Lower lobe of right lung (tissue), 2 donors: ENCODE measurements around the gene BTN3A1. TPM values are rescaled to one million over a fixed set of nuclear protein-coding genes. Genes with fewer than 3 reads are reported as not detected.
A peak's percentile ranks its signal among the peaks of the same experiment; 100 is the strongest.

Experiments used
- ATAC-seq, 2 donors: fragments of 200-7000 bp; cut with Tn5 transposase; one replicate each; pipeline ENCODE4 v1.9.1; 2020 to 2022; ENCODE audit warnings: mild to moderate bottlenecking in 2 of 2, moderate library complexity in 2 of 2
- DNase-seq: peaks from one replicate; pipeline ENCODE4 v3.0.0-alpha.2; 2020
- H3K27ac ChIP-seq: fragments of 200-600 bp; one replicate; pipeline ENCODE4 v1.8.0; 2022
- H3K27me3 ChIP-seq: fragments of 200-600 bp; one replicate; pipeline ENCODE4 v1.8.0; 2022; ENCODE audit warnings: low read depth
- H3K36me3 ChIP-seq: fragments of 200-600 bp; one replicate; pipeline ENCODE4 v1.8.0; 2022; ENCODE audit warnings: mild to moderate bottlenecking
- H3K4me1 ChIP-seq: fragments of 200-600 bp; one replicate; pipeline ENCODE4 v1.8.0; 2022
- H3K4me3 ChIP-seq: fragments of 200-600 bp; one replicate; pipeline ENCODE4 v1.8.0; 2022; ENCODE audit warnings: mild to moderate bottlenecking
- H3K9me3 ChIP-seq: fragments of 200-600 bp; one replicate; pipeline ENCODE4 v1.8.0; 2022
- CTCF ChIP-seq: fragments of 200-600 bp; IDR thresholded peaks from one replicate; pipeline ENCODE4 v1.8.0; 2022; ENCODE audit warnings: antibody characterized with exemption, mild to moderate bottlenecking
- intact Hi-C: fragments of 100-400 bp; cut with DNase I; formaldehyde crosslinking; loops from one replicate; pipeline ENCODE4 v1.11.0; 2022
- total RNA-seq: library from RNA; stranded (reverse); fragmentation: NEBNext Ultra II Directional; extraction: Animal tissue kit (Norgen Biotek cat#: 25700); gene quantifications from one replicate; pipeline ENCODE4 v1.2.1, GENCODE V29; 2021
- donor health status: DM: no; HTN: yes; CAD: no; lungs with severe emphysema.

BTN3A1 gene
- total RNA-seq, 1 donor from 2014 or later: 53.2 TPM

DNA sequence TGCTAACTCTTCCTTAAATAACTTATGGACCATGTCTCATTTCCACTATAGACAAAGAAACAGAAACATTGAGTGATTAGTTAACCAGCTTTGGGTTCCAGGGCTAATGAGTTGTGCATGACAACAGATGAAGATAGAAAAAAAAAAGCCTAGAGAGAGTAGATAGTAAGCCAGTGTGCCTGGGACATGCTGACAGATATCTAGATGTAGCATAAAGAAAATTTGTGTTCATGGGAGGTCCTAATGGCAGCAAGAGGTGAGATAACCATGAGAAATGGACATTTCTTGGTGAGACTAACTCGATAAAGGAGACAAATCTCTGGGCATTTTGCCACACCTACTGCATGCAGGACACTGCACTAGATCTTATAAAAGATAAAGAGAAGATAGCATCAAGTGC lies 35.5 kb downstream of the BTN3A1 start:
- Histone ChIP-seq H3K36me3 (no peaks in the 10 kb centered on the region), H3K27ac (no peak overlapping the region), H3K27me3 (no peaks in the 10 kb centered on the region), H3K9me3 (peaks cover 9% of the 10 kb centered on the region), H3K4me1 (peaks cover 25% of the 10 kb centered on the region), H3K4me3 (no peak overlapping the region)
- intact Hi-C loops: no loop called here
- ATAC-seq: no peak
- no peak for DNase-seq
- TF ChIP-seq CTCF: no peak

GRCh38 chr6:26438000-26438399 lies 35.9 kb downstream of the BTN3A1 start:
- no peak for TF ChIP-seq CTCF
- no peaks in the 10 kb centered on the region for H3K27me3 ChIP-seq
- ATAC-seq (no peak), DNase-seq (no peak)
- peaks cover 27% of the 10 kb centered on the region for H3K4me1 ChIP-seq
- intact Hi-C loops: no loop called here
- H3K36me3 ChIP-seq: no peaks in the 10 kb centered on the region
- H3K4me3 ChIP-seq: no peak overlapping the region
- H3K27ac ChIP-seq: no peak overlapping the region
- peaks cover 9% of the 10 kb centered on the region for H3K9me3 ChIP-seq

DNA sequence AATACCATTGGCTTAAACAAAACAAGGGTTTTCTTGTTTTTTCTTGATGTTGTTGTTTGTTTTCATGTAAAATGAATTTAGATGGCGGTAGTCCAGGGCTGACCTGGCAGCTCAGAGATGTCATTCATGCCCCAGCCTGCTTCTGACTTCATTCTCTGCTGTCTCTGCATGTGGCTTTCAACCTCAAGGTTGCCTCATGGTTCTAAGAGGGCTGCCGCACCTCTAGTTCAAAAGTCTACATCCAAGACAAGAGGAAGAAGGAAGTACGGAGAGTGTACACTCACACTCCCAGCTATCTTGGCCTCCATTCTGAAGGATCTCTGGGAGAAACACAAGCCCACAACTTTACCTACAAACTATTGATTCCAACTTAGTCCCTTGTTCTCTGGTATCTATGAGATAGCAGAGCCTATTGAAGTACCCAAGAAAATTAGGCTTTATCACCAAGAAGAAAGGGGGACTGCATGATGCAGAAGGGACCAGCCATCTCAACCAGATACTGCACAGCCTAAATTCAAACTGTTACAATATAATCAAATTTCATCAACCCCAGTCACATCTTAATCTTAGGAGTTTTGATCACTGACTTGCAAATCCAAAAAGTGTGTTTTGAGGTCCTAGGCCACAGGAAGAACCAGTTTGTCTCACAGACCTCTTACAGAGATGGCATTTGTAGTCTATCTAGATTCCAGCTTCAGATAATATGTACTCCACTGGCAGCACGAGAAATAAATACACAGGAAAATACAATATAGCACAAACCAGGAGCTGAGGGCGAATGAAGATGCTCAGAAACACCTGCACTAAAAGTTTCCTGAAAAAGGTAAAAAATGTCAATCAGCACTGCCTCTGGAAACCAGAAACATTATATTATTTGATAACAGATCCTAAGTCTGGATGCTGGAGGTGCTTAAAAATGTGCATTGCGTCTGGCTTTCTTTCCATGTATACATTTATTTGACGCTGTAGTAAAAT lies 37.4 kb downstream of the BTN3A1 start:
- Histone ChIP-seq H3K4me3 (peak overlapping the region; percentile 61), H3K27ac (peak overlapping the region; percentile 87), H3K36me3 (peaks cover 4% of the 10 kb centered on the region), H3K9me3 (no peaks in the 10 kb centered on the region), H3K27me3 (no peaks in the 10 kb centered on the region), H3K4me1 (peaks cover 27% of the 10 kb centered on the region)
- DNase-seq (no peak), ATAC-seq (no peak)
- no peak for TF ChIP-seq CTCF
- intact Hi-C loops: no loop called here

DNA sequence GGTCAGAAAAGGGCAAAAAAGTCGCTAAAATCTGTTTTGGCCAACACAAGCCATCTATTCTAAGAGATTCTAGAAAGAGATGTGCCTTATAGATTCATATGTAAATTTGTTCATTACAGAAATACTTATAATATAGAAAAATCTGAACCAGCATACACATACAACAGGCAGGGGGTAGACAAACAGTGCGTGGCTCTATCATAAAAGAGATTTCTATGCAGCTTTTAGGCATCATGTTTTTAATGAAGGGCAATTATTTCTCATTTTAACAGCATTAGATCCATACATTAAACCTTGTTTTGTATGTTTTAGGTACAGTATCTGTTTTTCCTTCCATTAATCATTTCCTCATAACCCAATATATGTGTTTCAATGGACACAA lies 38.9 kb downstream of the BTN3A1 start:
- H3K4me3 ChIP-seq: peak overlapping the region; percentile 61
- no peak for TF ChIP-seq CTCF
- H3K4me1 ChIP-seq: peaks cover 33% of the 10 kb centered on the region
- H3K27me3 ChIP-seq: no peaks in the 10 kb centered on the region
- DNase-seq (no peak), ATAC-seq (no peak)
- H3K36me3 ChIP-seq: peaks cover 19% of the 10 kb centered on the region
- no peaks in the 10 kb centered on the region for H3K9me3 ChIP-seq
- H3K27ac ChIP-seq: peak overlapping the region; percentile 87
- intact Hi-C loops: no loop called here

DNA sequence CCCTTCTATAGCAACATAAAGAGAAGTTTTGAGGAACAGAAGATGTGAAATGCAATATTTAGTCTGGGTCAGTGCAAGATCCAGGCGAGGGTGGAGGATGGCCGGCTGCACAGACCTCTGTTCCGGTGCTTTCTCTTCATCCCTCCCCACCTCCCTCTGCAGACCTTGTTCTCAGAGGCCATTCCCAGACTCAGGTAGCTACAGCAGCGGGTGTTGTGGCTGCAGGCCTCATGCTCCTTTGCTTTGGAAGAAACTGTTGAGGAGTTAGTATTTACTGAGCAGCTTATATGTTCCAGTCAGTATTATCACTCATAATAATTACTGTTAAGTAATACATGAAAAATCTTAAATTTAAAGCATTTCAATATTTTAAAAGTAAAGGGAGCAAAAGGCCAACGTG lies 39.9 kb downstream of the BTN3A1 start:
- DNase-seq (no peak), ATAC-seq (no peak)
- Histone ChIP-seq H3K4me1 (peaks cover 40% of the 10 kb centered on the region), H3K27me3 (no peaks in the 10 kb centered on the region), H3K27ac (no peak overlapping the region), H3K4me3 (peak overlapping the region; percentile 61), H3K9me3 (no peaks in the 10 kb centered on the region), H3K36me3 (peaks cover 25% of the 10 kb centered on the region)
- no peak for TF ChIP-seq CTCF
- intact Hi-C loops: no loop called here
